Natural killer cell (primary cell): Measurements from ENCODE around the gene SPRR5. TPM values are rescaled to one million over a fixed set of nuclear protein-coding genes. Genes with fewer than 3 reads are reported as not detected.

Experiments
- ATAC-seq, 3 donors: fragments of 150-1000 bp in 2 of 3; fragments of 200-7000 bp in 1 of 3; cut with Tn5 transposase; 1 replicate in 1 of 3; 2 replicates in 2 of 3; pipeline ENCODE4 v1.10.0; 2021; ENCODE audit warnings: mild to moderate bottlenecking in 2 of 3, moderate library complexity in 2 of 3
- DNase-seq, 2 donors: peaks; one replicate each; pipeline versions ENCODE4 v3.0.0 to v3.0.0-alpha.2; 2013 to 2021; ENCODE audit warnings: mixed read lengths in 1 of 2
- H3K27ac ChIP-seq: one replicate; pipeline ENCODE4 v1.5.1; 2013; ENCODE audit warnings: mild to moderate bottlenecking, low read length
- H3K27me3 ChIP-seq: one replicate; pipeline ENCODE4 v1.6.1; 2013; ENCODE audit warnings: low read length; ENCODE audit not compliant: control insufficient read depth, insufficient read depth
- H3K36me3 ChIP-seq: one replicate; pipeline ENCODE4 v1.6.1; 2013; ENCODE audit warnings: low read length; ENCODE audit not compliant: control insufficient read depth, insufficient read depth
- H3K4me1 ChIP-seq: one replicate; pipeline ENCODE4 v1.6.1; 2013; ENCODE audit warnings: low read length; ENCODE audit not compliant: control insufficient read depth, insufficient read depth
- H3K4me3 ChIP-seq: one replicate; pipeline ENCODE4 v1.5.1; 2013; ENCODE audit warnings: low read length
- H3K9me3 ChIP-seq: one replicate; pipeline ENCODE4 v1.6.1; 2013; ENCODE audit warnings: low read length; ENCODE audit not compliant: control insufficient read depth, insufficient read depth
- H3K27ac Mint-ChIP-seq, 2 donors: one replicate each; pipeline ENCODE4 v1.8.0; 2022; ENCODE audit warnings: mild to moderate bottlenecking in 2 of 2, mixed read lengths in 2 of 2, moderate library complexity in 1 of 2
- H3K27me3 Mint-ChIP-seq, 2 donors: one replicate each; pipeline ENCODE4 v1.8.0; 2022; ENCODE audit warnings: low read depth in 2 of 2, mixed read lengths in 2 of 2
- H3K36me3 Mint-ChIP-seq: one replicate; pipeline ENCODE4 v1.8.0; 2022; ENCODE audit warnings: mixed read lengths
- H3K4me1 Mint-ChIP-seq, 2 donors: one replicate each; pipeline ENCODE4 v1.8.0; 2022; ENCODE audit warnings: mixed read lengths in 2 of 2
- H3K4me3 Mint-ChIP-seq: one replicate; pipeline ENCODE4 v1.8.0; 2022; ENCODE audit warnings: mild to moderate bottlenecking, moderate library complexity, mixed read lengths
- H3K9me3 Mint-ChIP-seq, 2 donors: one replicate each; pipeline ENCODE4 v1.8.0; 2022; ENCODE audit warnings: mixed read lengths in 2 of 2
- CTCF ChIP-seq: fragments of 200-600 bp; IDR thresholded peaks from one replicate; pipeline ENCODE4 v1.8.0; 2022; ENCODE audit warnings: antibody characterized with exemption
- WGBS: methylation state at CpG from one replicate; pipeline ENCODE4 v1.1.7; 2013; ENCODE audit warnings: missing lambda C conversion rate; ENCODE audit not compliant: insufficient coverage; 5-methylcytosine and 5-hydroxymethylcytosine counted together
- intact Hi-C: fragments of 100-400 bp; cut with micrococcal nuclease; formaldehyde crosslinking; loops from one replicate; pipeline ENCODE4 v1.14.2; 2022
- total RNA-seq, 4 donors: library from RNA; stranded (reverse); fragments of 120-200 nt in 1 of 4; gene quantifications; one replicate each; pipeline versions ENCODE4 v1.2.3 to v1.2.4, GENCODE V29; 2013 to 2022

Gene SPRR5
- total RNA-seq, 3 donors from 2014 or later (not counting 1 experiment from before 2014, with no cell fraction given): not detected

- no peak overlapping the region for H3K27ac ChIP-seq
- DNase-seq: no peak
- H3K4me3 Mint-ChIP-seq: no peak overlapping the region
- no peak for ATAC-seq
- no peak overlapping the region for H3K27ac Mint-ChIP-seq
- 80% methylated on average over 6 of the region's 6 CpGs for WGBS
- no peaks in the 10 kb centered on the region for H3K9me3 Mint-ChIP-seq
- H3K4me1 Mint-ChIP-seq: no peaks in the 10 kb centered on the region
- no peaks in the 10 kb centered on the region for H3K36me3 ChIP-seq
- H3K4me3 ChIP-seq: no peak overlapping the region
- H3K27me3 ChIP-seq: no peaks in the 10 kb centered on the region
- H3K9me3 ChIP-seq: no peaks in the 10 kb centered on the region
- TF ChIP-seq CTCF: no peak
- H3K4me1 ChIP-seq: no peaks in the 10 kb centered on the region
- peaks cover 15 to 34% of the 10 kb centered on the region in 2 donors for H3K27me3 Mint-ChIP-seq
- no peaks in the 10 kb centered on the region for H3K36me3 Mint-ChIP-seq
- intact Hi-C loops: no loop called here
Observed at GRCh38 chr1:152981146-152981871, 34.3 kb downstream of the SPRR5 start.

DNA sequence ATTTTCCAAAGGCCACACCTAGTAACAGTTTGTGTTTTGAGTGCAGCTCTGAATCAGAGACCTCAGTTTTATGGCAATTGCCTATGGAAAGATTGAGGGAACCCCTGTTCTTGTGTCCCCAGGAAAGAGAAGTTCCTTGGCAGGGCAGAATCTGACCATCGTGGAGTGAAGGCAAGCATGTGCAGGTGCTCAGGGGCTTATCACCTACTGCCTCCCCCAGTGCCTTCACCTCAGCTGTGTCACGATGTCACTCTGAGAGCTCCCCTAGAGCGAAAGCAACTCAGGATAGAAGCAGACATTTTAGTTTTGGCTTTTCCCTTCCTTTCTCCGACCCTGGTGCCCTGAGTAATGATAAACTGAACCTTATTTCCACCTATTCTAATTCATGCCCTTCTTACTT, 35.1 kb downstream of the SPRR5 start:
- H3K4me1 Mint-ChIP-seq: no peaks in the 10 kb centered on the region
- no peak for ATAC-seq
- no peak overlapping the region for H3K27ac ChIP-seq
- peaks cover 19 to 34% of the 10 kb centered on the region in 2 donors for H3K27me3 Mint-ChIP-seq
- H3K4me3 ChIP-seq: no peak overlapping the region
- no peak overlapping the region for H3K27ac Mint-ChIP-seq
- no peaks in the 10 kb centered on the region for H3K27me3 ChIP-seq
- H3K9me3 Mint-ChIP-seq: no peaks in the 10 kb centered on the region
- intact Hi-C loops: no loop called here
- no peaks in the 10 kb centered on the region for H3K36me3 ChIP-seq
- 84% methylated on average over 4 of the region's 4 CpGs for WGBS
- no peak for DNase-seq
- no peaks in the 10 kb centered on the region for H3K9me3 ChIP-seq
- TF ChIP-seq CTCF: no peak
- no peaks in the 10 kb centered on the region for H3K4me1 ChIP-seq
- H3K36me3 Mint-ChIP-seq: no peaks in the 10 kb centered on the region
- no peak overlapping the region for H3K4me3 Mint-ChIP-seq

DNA sequence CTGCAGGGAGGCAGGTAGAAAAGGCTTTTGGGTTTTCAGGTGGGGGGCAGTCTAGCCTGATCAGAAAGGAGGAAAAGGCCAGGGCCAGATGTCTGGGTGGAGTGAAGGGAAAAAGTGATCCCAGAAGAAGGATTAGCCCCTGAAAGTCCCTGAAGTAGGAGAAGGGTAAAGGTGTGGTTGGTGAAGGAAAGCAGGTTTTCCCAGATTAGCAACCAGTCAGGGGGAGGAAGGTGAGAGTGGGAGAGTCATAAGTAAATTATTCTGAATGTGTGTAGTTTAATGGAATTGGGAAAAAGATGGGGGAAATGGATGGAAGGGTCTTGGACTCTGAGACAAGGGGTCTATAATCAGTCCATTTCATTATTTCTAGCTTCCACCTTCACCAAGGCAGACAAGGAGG, 36.2 kb downstream of the SPRR5 start:
- H3K27me3 Mint-ChIP-seq: peaks cover 23 to 38% of the 10 kb centered on the region in 2 donors
- H3K9me3 ChIP-seq: no peaks in the 10 kb centered on the region
- intact Hi-C loops: no loop called here
- no peak overlapping the region for H3K4me3 ChIP-seq
- no peaks in the 10 kb centered on the region for H3K4me1 ChIP-seq
- DNase-seq (no peak), ATAC-seq (no peak)
- no peaks in the 10 kb centered on the region for H3K4me1 Mint-ChIP-seq
- no peaks in the 10 kb centered on the region for H3K36me3 ChIP-seq
- no peak overlapping the region for H3K27ac ChIP-seq
- TF ChIP-seq CTCF: no peak
- H3K27ac Mint-ChIP-seq: no peak overlapping the region
- H3K4me3 Mint-ChIP-seq: no peak overlapping the region
- H3K36me3 Mint-ChIP-seq: no peaks in the 10 kb centered on the region
- H3K9me3 Mint-ChIP-seq: no peaks in the 10 kb centered on the region
- no peaks in the 10 kb centered on the region for H3K27me3 ChIP-seq

DNA sequence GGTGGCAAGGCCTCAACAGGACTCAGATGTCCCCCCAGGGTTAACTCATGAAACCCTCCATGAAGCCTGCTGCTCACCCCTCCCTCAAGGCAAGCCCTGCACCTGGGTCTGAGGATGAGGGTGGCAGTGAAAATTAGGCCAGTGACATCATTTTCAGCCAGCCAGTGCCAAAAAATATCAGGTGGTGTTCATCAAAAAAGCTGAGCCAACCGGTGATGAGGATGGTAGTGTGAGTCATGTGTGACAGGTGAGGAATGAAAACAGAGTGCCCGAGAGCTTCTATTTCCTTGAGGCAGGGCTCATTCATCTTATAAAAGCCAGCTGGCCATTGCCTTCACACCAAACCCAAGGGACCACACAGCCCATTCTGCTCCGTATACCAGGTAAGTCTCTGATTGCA, 36.7 kb downstream of the SPRR5 start, which contains the start of gene SPRR1A:
Gene SPRR1A, plus strand, starts transcription at position 339 of the 400 bp plus-strand sequence. CDS start 1,150 bp downstream, outside the sequence.
- ATAC-seq (no peak), DNase-seq (no peak)
- Mint-ChIP-seq H3K9me3 (no peaks in the 10 kb centered on the region), H3K27ac (no peak within 1 kb of the TSS), H3K27me3 (peaks cover 24 to 43% of the 10 kb centered on the region in 2 donors), H3K36me3 (no peaks in the 10 kb centered on the region), H3K4me1 (no peaks in the 10 kb centered on the region), H3K4me3 (no peak within 1 kb of the TSS)
- Histone ChIP-seq H3K27me3 (no peaks in the 10 kb centered on the region), H3K4me3 (no peak within 1 kb of the TSS), H3K9me3 (no peaks in the 10 kb centered on the region), H3K27ac (no peak within 1 kb of the TSS), H3K36me3 (no peaks in the 10 kb centered on the region), H3K4me1 (no peaks in the 10 kb centered on the region)
- intact Hi-C loops: no loop called here
- 91% methylated on average over 2 of the region's 3 CpGs for WGBS
- TF ChIP-seq CTCF: no peak
